Testis (tissue), 2 donors: Measurements from ENCODE around the gene MAST4.

ENCODE experiments used
- POLR2A ChIP-seq: fragments of 450-650 bp; IDR thresholded peaks from one replicate; pipeline ENCODE4 v1.6.1; 2017; ENCODE audit warnings: antibody characterized with exemption, mild to moderate bottlenecking, moderate library complexity
- TF ChIP-seq, protein P1 (sequence below), 3 experiments: fragments of 450-650 bp in 2 of 3; fragments of 200-600 bp in 1 of 3; sonication (generic) in 1 of 3; IDR thresholded peaks; one replicate each; pipeline ENCODE4 v1.5.1; 2016 to 2019; ENCODE audit warnings: antibody characterized with exemption in 3 of 3, mild to moderate bottlenecking in 2 of 3, moderate library complexity in 1 of 3

DNA sequence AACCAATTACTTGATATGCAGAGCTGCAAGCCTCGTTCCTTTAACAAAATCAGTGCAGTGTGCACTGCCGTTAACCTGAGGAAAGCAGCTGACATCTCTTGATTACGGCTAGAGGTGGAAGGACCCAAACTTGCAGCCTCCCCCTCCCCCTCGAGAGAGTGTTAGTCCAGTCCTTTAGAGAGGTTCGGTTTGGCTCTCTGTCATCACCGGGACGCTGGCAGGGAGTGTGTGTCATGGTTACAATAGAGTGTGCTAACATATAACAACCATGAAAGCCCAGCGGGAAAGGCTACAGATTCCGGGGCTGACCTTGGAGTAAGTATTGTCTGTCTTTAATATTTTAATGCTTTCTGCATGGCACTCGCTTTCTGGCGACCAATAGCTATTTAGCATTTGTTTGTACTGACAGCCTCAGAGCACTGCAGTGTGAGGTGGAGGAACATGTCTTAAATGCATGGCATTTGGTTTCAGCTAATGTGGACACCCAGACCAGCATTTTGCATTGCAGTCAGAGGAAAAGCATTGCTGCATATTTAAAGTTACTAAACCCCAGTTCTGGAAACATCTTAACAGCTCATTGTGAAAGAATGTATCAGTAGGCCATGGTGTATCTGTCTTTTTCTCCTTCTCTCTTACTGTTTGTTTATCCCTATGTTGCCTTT, 362.9 kb downstream of the MAST4 start:
- TF ChIP-seq, protein P1, sequence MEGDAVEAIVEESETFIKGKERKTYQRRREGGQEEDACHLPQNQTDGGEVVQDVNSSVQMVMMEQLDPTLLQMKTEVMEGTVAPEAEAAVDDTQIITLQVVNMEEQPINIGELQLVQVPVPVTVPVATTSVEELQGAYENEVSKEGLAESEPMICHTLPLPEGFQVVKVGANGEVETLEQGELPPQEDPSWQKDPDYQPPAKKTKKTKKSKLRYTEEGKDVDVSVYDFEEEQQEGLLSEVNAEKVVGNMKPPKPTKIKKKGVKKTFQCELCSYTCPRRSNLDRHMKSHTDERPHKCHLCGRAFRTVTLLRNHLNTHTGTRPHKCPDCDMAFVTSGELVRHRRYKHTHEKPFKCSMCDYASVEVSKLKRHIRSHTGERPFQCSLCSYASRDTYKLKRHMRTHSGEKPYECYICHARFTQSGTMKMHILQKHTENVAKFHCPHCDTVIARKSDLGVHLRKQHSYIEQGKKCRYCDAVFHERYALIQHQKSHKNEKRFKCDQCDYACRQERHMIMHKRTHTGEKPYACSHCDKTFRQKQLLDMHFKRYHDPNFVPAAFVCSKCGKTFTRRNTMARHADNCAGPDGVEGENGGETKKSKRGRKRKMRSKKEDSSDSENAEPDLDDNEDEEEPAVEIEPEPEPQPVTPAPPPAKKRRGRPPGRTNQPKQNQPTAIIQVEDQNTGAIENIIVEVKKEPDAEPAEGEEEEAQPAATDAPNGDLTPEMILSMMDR (IDR thresholded peaks at IDR 0.05) = no peak
- no peak for TF ChIP-seq POLR2A
